GM18909 (cell line): Measurements from ENCODE around the gene IGF1R.
"Not testable (repeated sequence)": the region's sequence is repeated elsewhere in the genome, so short reads cannot be mapped to it uniquely, and the experiment has no call there.

Source experiments
- ATAC-seq: cut with Tn5 transposase; IDR thresholded peaks from one replicate; pipeline ENCODE4 v1.9.1; 2021; ENCODE audit warnings: mild to moderate bottlenecking; ENCODE audit not compliant: unreplicated experiment, poor library complexity

IGF1R gene

DNA sequence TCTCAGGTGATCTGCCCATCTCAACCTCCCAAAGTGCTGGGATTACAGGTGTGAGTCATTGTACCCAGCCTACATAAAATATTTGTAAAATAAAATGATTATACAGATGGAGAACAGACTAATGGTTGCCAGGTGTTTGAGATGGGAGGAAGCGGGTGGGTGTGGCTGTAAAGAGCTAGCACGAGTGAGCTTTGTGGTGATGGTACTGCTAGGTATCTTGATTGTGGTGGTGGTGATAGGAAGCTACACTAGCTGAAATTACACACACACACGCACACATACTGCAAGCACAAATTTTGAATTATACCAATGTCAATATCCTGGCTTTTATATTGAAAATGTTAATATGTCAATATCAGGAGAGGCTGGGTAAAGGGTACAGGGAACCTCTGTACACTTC lies 353.9 kb downstream of the IGF1R start:
- ATAC-seq = no peak

DNA sequence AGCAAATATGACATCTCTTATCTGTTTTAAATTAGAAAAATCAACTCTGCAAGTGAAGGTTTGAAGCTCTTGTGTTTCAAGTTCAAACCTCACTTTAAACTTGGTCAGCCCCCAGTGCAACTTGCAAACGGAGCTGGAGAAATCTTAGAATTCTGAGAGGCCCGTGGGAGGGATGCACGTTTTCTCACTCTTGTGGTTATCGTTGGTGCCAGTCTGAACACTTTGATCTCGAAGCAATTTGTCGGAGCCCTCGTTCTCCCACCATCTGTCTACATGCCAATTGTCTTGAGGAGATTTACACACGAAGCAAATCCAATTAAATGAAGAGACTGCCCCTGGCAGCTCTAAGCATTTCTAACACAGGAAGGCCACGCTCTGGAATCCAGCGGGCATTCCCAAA lies 355.0 kb downstream of the IGF1R start:
- not testable (repeated sequence) for ATAC-seq

DNA sequence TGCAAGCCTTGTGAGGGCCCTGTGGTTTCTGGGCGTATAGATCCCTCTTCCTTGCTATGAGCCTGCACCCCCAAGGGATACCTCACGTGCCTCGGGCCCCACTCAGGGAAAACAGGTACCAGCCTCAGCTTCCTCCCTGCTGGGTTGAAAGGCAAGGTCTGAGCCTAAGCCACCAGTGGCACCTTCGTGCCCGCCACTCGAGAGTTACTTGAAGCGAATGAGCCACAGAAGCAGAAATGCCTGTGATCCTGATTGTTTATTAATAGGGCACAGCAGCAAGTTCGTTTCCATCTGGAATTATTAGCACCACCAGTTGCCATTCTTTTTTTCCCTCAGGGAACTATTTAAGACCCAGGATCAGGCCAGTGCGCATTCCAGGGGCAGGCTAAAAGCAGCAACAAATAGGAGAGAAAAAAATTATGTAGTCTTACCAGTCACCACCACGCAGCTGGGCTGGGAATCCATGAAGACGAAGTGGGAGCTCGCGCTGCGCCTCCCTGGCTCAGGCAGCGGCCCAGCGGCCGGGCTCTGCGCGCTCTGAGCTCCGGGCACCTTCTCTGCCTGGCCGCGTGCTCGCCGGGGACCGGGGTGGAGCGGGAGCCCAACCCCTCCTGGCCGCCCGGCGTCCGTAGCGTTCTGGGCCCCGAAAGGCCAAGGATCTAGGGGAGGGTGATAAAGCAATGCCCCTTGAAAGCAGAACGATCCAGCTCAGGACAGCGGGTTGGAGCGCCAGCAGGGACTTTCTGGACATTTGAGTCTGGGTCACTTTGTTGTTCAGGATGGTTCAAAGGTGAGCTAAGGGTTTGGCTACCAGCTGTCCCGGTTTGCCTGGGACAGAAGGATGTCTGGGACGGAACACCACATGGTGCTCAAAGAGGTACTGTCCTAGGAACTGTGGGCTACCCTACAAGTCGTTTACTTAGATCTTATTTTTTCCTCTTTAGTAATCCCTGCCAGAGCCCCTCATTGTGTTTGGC lies 356.9 kb downstream of the IGF1R start:
- not testable (repeated sequence) for ATAC-seq

DNA sequence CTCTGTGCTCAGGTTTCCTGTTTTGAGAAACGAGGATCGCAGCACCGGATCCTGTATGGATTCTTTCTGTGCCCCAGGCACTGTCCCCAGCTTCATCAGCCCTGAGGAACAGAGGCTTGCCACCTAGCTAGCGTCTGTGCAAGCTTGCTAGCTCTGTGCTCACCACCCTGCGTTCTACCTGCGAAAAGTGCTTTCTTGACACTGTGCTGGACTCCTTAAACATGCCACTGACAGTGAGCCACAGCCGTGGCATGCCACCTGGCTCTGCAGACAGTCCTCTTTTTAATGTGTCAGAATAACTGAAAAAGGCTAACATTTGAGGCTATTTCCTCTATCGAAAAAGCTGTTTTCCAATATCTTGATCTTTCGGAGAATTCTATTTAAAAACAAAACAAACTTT lies 357.8 kb downstream of the IGF1R start:
- ATAC-seq = no peak

DNA sequence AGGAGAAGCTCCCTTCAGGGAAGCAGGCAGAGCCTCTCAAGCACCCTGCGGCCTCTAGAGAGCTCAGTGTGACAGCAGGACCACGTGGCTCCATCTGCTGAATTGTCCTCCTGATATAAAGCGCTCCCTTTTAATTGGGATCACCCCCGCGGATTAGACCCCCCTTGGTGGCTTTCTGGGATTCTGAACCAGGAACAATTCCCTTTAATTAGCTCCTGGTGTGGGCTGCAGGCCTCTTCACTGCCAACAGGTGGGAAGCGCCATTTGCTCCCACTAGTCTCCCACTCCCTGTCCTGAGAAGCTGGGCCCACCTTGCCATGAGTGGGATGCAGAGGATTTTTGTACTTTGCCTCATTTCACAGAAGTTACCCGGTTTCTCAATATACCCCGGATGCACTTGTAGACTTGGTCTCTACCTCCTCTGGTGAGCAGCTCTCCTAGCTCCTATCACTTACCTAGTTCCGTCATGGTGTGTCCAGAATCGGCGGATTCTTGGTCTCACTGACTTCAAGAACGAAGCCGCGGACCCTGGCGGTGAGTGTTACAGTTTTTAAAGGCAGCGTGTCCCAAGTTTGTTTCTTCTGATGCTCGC lies 358.7 kb downstream of the IGF1R start:
- ATAC-seq = no peak

DNA sequence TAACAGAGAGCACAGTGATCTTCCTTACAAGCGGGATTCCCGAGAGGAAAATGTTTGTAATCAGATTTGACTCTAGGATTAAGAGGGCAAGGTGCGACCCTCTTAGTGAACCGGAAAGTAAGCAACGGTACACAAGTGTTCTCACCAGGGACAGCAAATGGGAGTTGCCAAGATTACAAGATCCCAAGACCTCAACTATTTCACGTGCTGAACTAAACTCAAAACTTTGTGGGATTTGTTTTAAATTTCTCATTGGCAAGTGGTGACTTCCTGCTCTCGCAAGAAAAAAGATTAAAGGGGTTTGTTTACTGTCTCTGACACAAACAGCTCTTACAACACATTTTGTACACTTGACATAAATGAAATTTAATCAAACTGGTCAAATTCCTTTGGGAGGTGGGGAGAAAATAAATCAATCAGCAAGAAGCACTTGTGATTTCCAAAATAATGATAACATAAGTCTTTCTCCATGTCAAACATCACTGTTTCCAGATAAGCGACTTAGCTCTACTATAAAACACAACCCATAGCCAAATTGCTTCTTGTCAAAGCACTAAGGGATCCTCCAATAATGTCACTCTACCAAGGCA lies 361.5 kb downstream of the IGF1R start:
- ATAC-seq = no peak

DNA sequence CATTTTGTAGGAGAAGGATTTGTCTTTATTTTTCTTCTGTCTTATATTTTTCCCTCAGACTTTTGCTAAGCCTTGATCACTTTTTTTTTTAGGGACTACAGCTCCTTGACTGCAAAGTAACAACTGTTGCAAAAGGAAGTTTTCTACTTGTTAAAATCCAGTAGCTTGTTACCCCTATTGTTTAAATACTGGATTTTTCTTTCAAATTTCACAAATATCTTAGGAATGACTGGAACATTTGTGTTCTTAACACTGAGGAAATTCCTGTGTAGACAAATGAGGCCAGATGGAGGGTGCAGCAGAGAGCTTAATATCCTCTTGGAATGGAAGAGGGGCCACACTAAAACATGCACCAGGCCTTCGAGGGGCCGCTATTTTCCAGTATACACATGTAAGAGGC lies 362.4 kb downstream of the IGF1R start:
- no peak for ATAC-seq
